Activated CD8-positive, alpha-beta memory T cell treated with anti-CD3 and anti-CD28 coated beads for 48 hours (primary cell): ENCODE measurements around the gene GPD2.
A peak's percentile ranks its signal among the peaks of the same experiment; 100 is the strongest.

Source experiments
- DNase-seq, 3 experiments: peaks; one replicate each; pipeline ENCODE4 v3.0.0-alpha.2; 2020; ENCODE audit warnings: low read depth in 2 of 3, low spot score in 2 of 3

GPD2 gene

GRCh38 chr2:156435718-156436496, at the start of gene GPD2:
Gene GPD2, plus strand, starts transcription at chr2:156436379. Its CDS starts 39,727 bp downstream, at chr2:156476106.
- peak; percentile 36 to 53 (median 50) for DNase-seq

GRCh38 chr2:156394033-156394741, 42.0 kb upstream of the GPD2 start:
- no peak for DNase-seq

DNA sequence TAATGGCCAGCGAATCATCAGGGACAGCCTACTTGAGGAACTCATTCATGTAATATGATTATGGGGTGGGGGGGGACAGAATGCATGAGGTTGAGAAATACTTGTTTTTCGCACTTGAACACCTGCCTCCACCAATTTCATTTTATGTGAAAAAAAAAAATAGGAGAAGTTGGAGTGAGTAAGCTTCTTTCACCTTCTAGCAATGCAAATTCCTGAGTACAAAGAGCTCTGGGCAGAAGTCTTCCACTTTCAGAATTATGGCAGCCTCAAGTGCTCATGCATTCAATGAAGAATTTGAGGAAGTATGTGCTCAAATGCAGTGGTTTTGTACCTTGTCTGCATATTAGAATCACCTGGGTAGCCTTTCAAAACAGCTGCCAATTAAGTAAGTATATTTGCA, 40.1 kb upstream of the GPD2 start:
- DNase-seq, result no peak

DNA sequence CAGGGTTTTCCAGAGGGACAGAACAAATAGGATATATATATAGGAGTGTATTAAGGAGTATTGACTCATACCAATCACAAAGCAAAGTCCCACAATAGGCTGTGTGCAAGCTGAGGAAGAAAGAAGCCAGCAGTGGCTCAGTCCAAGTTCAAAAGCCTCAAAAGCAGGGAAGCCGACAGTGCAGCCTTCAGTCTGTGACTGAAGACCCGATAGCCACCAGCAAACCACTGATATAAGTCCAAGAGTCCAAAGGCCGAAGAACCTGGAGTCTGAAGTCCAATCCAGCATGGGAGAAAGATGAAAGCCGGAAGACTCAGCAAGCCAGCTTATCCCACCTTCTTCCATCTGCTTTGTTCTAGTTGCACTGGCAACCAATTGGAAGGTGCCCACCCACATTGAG, 39.0 kb upstream of the GPD2 start:
- no peak for DNase-seq

DNA sequence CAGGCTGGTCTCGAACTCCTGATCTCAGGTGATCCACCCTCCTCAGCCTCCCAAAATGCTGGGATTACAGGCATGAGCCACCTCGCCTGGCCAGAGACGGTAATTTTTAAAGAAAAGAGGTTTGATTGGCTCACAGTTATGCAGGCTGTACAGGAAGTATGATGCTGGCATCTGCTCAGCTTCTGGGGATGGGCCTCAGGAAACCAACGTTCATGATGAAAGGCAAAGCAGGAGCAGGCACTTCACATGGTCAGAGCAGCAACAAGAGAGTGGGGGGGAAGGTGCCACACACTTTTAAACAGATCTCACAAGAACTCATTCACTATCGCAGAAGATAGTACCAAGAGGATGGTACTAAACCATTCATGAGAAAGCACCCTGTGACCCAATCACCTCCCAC, 38.0 kb upstream of the GPD2 start:
- DNase-seq, result no peak

GRCh38 chr2:156399224-156399949, 36.8 kb upstream of the GPD2 start:
- DNase-seq, result no peak

DNA sequence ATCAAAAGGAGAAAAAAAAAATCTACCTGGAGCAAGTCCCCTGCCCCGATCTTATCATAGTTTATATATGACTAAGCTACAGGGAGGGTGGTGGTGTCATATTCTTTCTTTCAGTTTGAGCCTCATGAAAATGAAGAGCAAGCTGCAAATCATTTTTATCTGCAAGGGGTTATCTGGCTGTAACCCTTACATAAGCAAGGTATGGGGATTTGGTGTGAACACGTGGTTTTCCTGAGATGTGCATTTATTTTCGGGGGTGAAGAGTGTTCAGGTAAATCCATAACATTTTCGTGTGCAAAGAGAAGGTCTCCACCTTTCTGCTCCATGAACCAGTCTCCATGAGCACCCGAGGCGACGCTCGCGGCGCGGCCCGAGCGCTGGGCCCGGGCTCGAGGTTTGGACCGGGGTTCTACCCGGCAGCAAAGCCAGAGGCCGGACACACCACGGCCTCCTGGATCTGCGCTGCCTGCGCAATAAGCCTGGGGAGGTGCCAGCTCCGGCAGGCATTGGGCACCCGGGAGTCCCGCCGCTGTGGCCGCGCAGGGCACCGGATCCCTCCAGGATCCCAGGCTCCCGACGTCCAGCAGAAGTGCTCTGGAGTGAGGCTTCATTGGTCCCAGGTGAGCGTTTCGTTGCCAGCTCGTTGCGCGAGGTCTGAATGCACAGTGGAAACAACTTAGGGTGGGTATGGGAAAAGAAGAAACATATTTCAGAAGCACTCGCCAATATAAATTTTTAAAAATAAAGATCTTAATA, 36.1 kb upstream of the GPD2 start:
- DNase-seq, result peak in 1 of 3 experiments; percentile 69

DNA sequence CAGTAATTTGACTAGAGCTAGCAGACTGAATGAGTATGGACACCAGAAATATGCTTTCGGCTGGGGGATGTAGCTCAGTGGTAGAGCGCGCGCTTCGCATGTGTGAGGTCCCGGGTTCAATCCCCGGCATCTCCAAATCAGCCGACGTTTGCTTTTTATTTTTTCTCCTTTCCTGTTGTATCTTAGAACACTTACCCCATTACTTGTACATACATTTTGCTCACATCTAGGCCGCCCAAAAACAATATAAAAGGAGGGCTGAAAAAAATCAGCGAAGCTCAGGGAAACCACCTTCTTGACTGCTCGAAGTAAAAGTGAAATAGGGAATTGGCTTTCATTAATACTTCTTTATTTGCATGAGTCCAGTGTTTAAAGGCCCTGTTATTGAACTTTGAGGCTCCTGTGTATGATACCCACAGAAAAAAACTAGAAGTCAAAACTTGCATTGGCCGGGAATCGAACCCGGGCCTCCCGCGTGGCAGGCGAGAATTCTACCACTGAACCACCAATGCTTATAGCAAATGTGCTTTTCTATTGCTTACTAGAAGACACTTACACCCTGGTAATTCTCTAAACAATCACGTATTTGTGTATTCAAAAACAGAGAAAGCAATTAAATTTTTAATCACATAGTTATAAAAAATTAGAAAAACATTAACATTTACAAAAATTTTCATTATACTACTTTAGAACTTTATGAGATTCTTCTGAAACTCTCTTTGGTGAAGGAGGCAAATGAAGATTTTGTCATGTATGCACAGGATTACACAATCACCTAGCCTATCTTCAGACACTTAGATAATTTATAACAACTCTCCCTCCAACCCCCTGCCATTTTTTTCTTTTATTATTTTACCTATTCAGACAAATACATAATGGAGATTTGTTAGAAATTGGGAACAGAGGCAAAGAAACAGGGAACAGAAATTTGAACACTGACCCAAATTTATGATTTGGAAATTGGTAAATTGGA, 35.2 kb upstream of the GPD2 start:
- DNase-seq, result peak; percentile 38 to 80 (median 74)

- no peak for DNase-seq
Observed at GRCh38 chr2:156401861-156402260, 34.3 kb upstream of the GPD2 start.

DNA sequence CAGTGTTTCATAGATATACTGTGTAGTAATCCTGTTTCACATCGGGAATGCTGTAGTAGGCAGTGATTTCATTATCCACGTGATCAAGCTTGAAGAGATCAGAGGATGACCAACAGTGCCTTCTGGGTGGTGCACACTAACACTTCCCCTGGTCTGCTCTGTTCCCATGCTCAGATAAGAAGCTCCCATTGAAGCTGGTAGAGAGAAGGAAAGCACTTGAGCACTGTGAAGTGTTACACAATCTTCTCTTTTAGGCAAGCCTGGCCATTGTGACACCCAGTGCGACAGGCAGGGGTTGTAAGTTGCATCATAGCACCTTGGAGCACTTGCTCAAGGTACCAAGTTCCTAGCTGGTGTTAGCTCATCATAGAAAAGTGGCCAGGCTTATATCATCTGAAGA, 30.6 kb upstream of the GPD2 start:
- no peak for DNase-seq

DNA sequence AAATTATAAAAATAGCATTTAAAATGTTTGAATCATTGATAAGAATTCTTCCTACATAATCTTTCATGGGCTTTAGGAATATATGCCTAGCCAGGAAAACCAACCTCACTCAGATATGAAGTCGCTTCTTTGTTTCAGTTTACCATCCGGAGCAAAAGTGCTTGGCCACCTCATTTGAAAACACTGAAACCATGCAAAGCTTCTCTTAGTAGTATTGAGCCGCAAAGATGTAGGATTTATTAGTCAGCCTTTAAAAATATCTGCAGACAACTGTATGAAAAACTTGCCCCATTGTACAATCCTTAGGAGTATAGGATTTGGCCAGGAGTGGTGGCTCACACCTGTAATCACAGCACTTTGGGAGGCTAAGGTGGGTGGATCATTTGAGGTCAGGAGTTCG, 24.3 kb upstream of the GPD2 start:
- no peak for DNase-seq

GRCh38 chr2:156421851-156422250, 14.3 kb upstream of the GPD2 start:
- DNase-seq, result no peak

- no peak for DNase-seq
Observed at GRCh38 chr2:156423674-156424282, 12.4 kb upstream of the GPD2 start.

GRCh38 chr2:156427074-156427473, 9.1 kb upstream of the GPD2 start:
- DNase-seq, result no peak

- DNase-seq, result no peak
Observed at GRCh38 chr2:156429211-156429610, 7.0 kb upstream of the GPD2 start.

DNA sequence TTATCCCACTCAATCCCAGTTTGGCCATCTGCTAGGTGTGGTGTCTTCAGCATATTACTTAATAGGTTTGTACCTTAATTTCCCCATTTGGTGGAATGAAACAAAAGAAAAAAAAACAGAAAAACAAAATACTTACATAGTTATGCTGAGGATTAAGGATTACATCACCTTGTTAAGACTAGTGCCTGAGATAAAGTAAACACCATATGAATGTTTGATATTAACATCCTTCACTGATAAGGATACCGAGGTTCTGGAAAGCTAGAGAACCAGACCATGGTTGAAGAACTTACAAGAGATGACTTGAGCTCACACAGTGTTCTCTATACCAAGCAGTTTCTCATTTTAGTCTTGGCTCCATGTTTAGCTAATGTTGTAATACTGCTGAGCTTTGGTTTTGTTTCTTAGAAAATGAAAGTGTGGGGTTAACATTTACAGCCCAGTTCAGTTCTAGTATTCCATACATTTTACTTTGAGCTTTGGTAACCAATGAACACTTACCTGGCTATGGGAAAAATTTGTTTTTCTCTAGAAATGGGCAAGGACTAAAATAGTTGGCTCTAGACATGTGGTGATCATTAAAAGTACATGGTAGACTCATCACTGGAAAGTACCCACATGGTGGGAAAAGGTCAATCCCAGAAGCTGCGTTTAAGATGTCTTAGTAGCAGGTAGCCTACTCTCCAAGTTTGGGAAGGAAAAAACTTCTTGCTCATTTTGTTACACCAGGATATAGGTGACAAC, 5.8 kb upstream of the GPD2 start:
- no peak for DNase-seq

DNA sequence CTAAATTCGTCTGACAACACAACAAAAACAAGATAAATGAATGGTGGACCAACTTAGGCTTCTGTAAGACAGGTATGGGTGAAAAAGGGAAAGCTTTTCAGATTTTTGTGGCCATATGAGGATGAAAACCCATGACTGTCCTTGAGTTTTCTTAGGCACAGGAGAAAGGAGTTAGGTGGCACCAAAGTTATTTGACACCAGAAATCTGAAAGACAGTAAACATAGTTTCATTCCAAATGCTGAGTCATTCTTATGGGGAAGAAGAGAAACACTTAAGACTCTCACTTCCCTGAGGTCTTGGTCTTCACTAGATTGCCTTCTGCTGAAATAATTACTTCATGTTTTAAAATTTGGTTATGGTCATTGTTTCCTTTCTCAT, 5.2 kb upstream of the GPD2 start:
- no peak for DNase-seq

DNA sequence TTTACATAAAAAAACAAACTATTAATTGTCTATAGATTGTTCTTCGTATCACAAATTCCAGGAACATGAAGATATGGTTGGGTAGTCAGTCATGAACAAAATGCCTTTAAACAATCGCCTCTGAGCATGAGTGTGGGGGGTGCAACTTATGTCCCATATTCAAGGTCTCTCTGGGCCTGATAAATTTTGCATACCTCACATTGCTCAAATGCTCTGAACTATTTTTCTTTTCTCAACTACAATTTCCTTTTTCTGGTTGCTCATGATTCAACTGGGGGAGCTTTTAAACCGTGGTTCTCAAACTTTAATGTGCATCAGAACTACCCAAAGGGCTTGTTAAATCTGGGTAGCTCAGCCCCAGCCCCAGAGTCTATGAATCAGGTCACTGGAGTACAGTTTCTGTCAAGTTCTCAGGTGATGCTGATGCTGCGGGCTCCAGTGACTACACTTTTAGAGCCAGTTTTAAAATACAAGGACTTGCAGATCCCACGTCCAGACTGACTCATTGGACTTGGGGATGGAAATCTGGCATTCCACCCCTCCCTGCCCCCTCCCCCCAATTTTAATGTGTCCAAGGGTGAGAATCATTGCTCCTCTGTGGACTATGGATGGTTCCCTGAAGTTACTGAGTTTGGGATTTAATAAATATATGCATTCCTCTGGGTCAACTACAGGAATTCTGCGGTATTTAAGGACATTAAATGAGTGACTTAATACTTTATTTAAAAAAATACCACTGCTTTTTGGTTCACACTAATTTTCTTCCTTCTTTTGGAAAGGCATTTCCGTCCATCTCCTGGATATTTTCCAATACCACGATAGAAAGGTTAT, 1.5 kb upstream of the GPD2 start:
- no peak for DNase-seq
